HG03025 (cell line): ENCODE measurements around the gene RCAN2.
A peak's percentile ranks its signal among the peaks of the same experiment; 100 is the strongest.

Experiments used
- ATAC-seq: cut with Tn5 transposase; IDR thresholded peaks from one replicate; pipeline ENCODE4 v1.9.1; 2021; ENCODE audit warnings: mild to moderate bottlenecking, moderate library complexity; ENCODE audit not compliant: unreplicated experiment, low FRiP score

Gene RCAN2

GRCh38 chr6:46305236-46305635 lies 186.0 kb downstream of the RCAN2 start:
- no peak for ATAC-seq

GRCh38 chr6:46302816-46303215 lies 188.4 kb downstream of the RCAN2 start:
- no peak for ATAC-seq

GRCh38 chr6:46302176-46302575 lies 189.1 kb downstream of the RCAN2 start:
- no peak for ATAC-seq

- ATAC-seq: no peak
Measured at GRCh38 chr6:46299253-46299652, 192.0 kb downstream of the RCAN2 start.

- no peak for ATAC-seq
Measured at GRCh38 chr6:46296586-46296985, 194.7 kb downstream of the RCAN2 start.

GRCh38 chr6:46293641-46294316 lies 197.5 kb downstream of the RCAN2 start:
- ATAC-seq: peak; percentile 71

GRCh38 chr6:46291880-46292279 lies 199.4 kb downstream of the RCAN2 start:
- no peak for ATAC-seq

GRCh38 chr6:46291275-46291633 lies 200.0 kb downstream of the RCAN2 start:
- no peak for ATAC-seq

GRCh38 chr6:46290421-46291274 lies 200.6 kb downstream of the RCAN2 start:
- ATAC-seq: no peak

- ATAC-seq: no peak
Measured at GRCh38 chr6:46289898-46290297, 201.4 kb downstream of the RCAN2 start.

- ATAC-seq: no peak
Measured at GRCh38 chr6:46288835-46289234, 202.4 kb downstream of the RCAN2 start.

- no peak for ATAC-seq
Measured at GRCh38 chr6:46287681-46288080, 203.6 kb downstream of the RCAN2 start.

GRCh38 chr6:46287043-46287442 lies 204.2 kb downstream of the RCAN2 start:
- no peak for ATAC-seq

- ATAC-seq: no peak
Measured at GRCh38 chr6:46284475-46284874, 206.8 kb downstream of the RCAN2 start.

GRCh38 chr6:46281110-46281509 lies 210.1 kb downstream of the RCAN2 start:
- ATAC-seq: no peak

GRCh38 chr6:46279874-46280273 lies 211.4 kb downstream of the RCAN2 start:
- no peak for ATAC-seq

GRCh38 chr6:46276576-46277142 lies 214.6 kb downstream of the RCAN2 start:
- ATAC-seq: no peak

GRCh38 chr6:46274502-46274901 lies 216.7 kb downstream of the RCAN2 start:
- no peak for ATAC-seq

GRCh38 chr6:46273911-46274310 lies 217.3 kb downstream of the RCAN2 start:
- no peak for ATAC-seq

GRCh38 chr6:46271728-46272127 lies 219.5 kb downstream of the RCAN2 start:
- no peak for ATAC-seq

- no peak for ATAC-seq
Measured at GRCh38 chr6:46271107-46271506, 220.1 kb downstream of the RCAN2 start.

- ATAC-seq: no peak
Measured at GRCh38 chr6:46270336-46270735, 220.9 kb downstream of the RCAN2 start.
